OCI-LY1 (cell line): ENCODE data around the gene TUBGCP5.
"Not testable (repeated sequence)": the region's sequence is repeated elsewhere in the genome, so short reads cannot be mapped to it uniquely, and the experiment has no call there.

Source experiments
- H2AFZ ChIP-seq: fragments of 200-600 bp; sonication (generic), shearing (Covaris generic); 2 replicates; pipeline ENCODE4 v1.6.0; 2014; ENCODE audit warnings: antibody characterized with exemption, mild to moderate bottlenecking, low read length
- H3F3A ChIP-seq: fragments of 200-600 bp; sonication (generic), shearing (Covaris generic); 2 replicates; pipeline ENCODE4 v1.6.0; 2014; ENCODE audit warnings: mild to moderate bottlenecking, antibody characterized with exemption, low read length, moderate library complexity; ENCODE audit not compliant: insufficient read depth
- H3K27ac ChIP-seq: fragments of 200-600 bp; sonication (generic); 2 replicates; pipeline ENCODE4 v1.5.1; 2014; ENCODE audit warnings: low read length, mixed run types, mild to moderate bottlenecking, low read depth; ENCODE audit not compliant: poor library complexity, severe bottlenecking
- H3K27me3 ChIP-seq: fragments of 200-600 bp; sonication (generic); 2 replicates; pipeline ENCODE4 v1.6.0; 2014; ENCODE audit warnings: antibody characterized with exemption, mild to moderate bottlenecking, low read length, moderate library complexity; ENCODE audit not compliant: insufficient read depth
- H3K36me3 ChIP-seq: fragments of 200-600 bp; sonication (generic); 2 replicates; pipeline ENCODE4 v1.6.1; 2014; ENCODE audit warnings: mild to moderate bottlenecking, antibody characterized with exemption, low read length, moderate library complexity, mixed read lengths; ENCODE audit not compliant: insufficient read depth
- H3K4me1 ChIP-seq: fragments of 200-600 bp; sonication (generic); 2 replicates; pipeline ENCODE4 v1.5.1; 2014; ENCODE audit warnings: mild to moderate bottlenecking, low read length, moderate library complexity; ENCODE audit not compliant: insufficient read depth, severe bottlenecking
- H3K4me2 ChIP-seq: fragments of 200-600 bp; sonication (generic), shearing (Covaris generic); 2 replicates; pipeline ENCODE4 v1.6.1; 2014; ENCODE audit warnings: low read length
- H3K4me3 ChIP-seq: fragments of 200-600 bp; sonication (generic); 2 replicates; pipeline ENCODE4 v1.5.1; 2014; ENCODE audit warnings: low read length, low read depth, mild to moderate bottlenecking, mixed read lengths; ENCODE audit not compliant: poor library complexity, severe bottlenecking
- H3K79me2 ChIP-seq: fragments of 200-600 bp; shearing (Covaris generic); 2 replicates; pipeline ENCODE4 v1.6.1; 2016; ENCODE audit warnings: mixed run types, low read length, mixed read lengths; ENCODE audit not compliant: insufficient read depth
- H3K9ac ChIP-seq: fragments of 200-600 bp; sonication (generic), shearing (Covaris generic); 2 replicates; pipeline ENCODE4 v1.6.1; 2014; ENCODE audit warnings: mild to moderate bottlenecking, low read length, mixed read lengths
- H3K9me2 ChIP-seq: fragments of 200-600 bp; sonication (generic), shearing (Covaris generic); 2 replicates; pipeline ENCODE4 v1.6.1; 2014; ENCODE audit warnings: low read depth, mild to moderate bottlenecking, low read length, mixed read lengths
- H3K9me3 ChIP-seq: fragments of 200-600 bp; shearing (Covaris generic); 2 replicates; pipeline ENCODE4 v1.6.1; 2014; ENCODE audit warnings: low read length, mixed read lengths
- H4K20me1 ChIP-seq: fragments of 200-600 bp; sonication (generic), shearing (Covaris generic); 2 replicates; pipeline ENCODE4 v1.6.0; 2016; ENCODE audit warnings: mild to moderate bottlenecking, low read length; ENCODE audit not compliant: insufficient read depth
- EZH2 ChIP-seq: fragments of 200-600 bp; sonication (generic), shearing (Covaris generic); IDR thresholded peaks from 2 replicates; pipeline ENCODE4 v1.8.0; 2017; ENCODE audit warnings: borderline replicate concordance, mixed run types, mild to moderate bottlenecking, antibody characterized with exemption, low read length, moderate library complexity, mixed read lengths
- TF ChIP-seq, protein P1 (sequence below): fragments of 200-600 bp; sonication (generic), shearing (Covaris generic); IDR thresholded peaks from 2 replicates; pipeline ENCODE4 v1.5.1; 2017; ENCODE audit warnings: mild to moderate bottlenecking, antibody characterized with exemption, low read length, moderate library complexity, mixed read lengths

Gene TUBGCP5

DNA sequence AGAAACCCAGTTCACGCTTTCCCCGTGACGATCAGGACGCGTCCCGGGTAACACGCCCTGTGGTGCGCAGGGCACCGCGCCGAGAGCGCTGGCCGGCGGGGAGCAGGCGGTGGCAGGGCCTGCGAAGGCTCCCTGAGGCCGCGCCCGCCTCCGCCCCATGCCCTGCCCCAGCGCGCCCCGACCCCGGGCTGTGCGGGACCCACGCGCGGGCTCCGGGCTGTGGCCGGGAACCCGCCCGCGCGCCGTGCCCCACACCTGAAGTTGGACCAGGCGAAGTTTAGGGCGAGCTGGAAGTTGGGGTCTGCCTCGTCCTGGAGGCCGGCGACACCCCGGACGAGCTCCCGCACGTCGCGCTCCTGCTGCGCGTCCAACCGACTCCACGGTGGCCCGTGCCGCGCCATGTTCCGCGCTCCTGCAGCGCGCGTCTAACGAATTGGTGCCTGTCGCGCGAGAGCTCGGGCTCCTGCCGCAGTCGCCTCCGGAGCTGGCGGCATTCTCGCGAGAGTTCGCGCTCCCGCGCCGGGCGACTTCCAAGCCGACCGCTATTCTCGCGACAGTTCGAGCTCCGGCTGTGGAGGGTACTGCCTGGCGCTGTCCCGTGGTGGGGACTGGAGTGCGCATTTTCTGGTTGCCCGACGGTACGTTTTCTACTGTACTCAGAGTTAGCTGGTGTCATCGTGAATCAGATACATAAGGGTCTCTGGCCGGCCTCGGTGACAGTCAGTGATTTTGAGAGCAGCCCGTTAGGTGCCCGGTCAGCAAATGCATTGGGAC lies at the start of gene TUBGCP5:
TSS of gene TUBGCP5 (minus strand) at position 427 of the 774 bp plus-strand sequence. CDS start at position 401, 26 bp downstream.
- Histone ChIP-seq H3K27ac (peak within 1 kb of the TSS; percentile 49), H3K9me3 (no peaks in the 10 kb centered on the region), H3K36me3 (peaks cover 23% of the 10 kb centered on the region), H3K4me2 (peak within 1 kb of the TSS; percentile 92), H3K9me2 (no peaks in the 10 kb centered on the region), H2AFZ (peak within 1 kb of the TSS; percentile 46; the same call in 1 of the 2 replicates), H3K4me1 (peaks cover 22% of the 10 kb centered on the region), H3K9ac (peak within 1 kb of the TSS; percentile 81), H4K20me1 (no peaks in the 10 kb centered on the region), H3K79me2 (peaks cover 11% of the 10 kb centered on the region), H3K27me3 (no peaks in the 10 kb centered on the region), H3F3A (0 out of 2 replicates have a peak, but pooled peaks cover 5% of the 10 kb centered on the region), H3K4me3 (peak within 1 kb of the TSS; percentile 72)
- no peak for TF ChIP-seq EZH2
- TF ChIP-seq, protein P1, sequence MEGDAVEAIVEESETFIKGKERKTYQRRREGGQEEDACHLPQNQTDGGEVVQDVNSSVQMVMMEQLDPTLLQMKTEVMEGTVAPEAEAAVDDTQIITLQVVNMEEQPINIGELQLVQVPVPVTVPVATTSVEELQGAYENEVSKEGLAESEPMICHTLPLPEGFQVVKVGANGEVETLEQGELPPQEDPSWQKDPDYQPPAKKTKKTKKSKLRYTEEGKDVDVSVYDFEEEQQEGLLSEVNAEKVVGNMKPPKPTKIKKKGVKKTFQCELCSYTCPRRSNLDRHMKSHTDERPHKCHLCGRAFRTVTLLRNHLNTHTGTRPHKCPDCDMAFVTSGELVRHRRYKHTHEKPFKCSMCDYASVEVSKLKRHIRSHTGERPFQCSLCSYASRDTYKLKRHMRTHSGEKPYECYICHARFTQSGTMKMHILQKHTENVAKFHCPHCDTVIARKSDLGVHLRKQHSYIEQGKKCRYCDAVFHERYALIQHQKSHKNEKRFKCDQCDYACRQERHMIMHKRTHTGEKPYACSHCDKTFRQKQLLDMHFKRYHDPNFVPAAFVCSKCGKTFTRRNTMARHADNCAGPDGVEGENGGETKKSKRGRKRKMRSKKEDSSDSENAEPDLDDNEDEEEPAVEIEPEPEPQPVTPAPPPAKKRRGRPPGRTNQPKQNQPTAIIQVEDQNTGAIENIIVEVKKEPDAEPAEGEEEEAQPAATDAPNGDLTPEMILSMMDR: 0 out of 2 replicates have a peak, but pooled peaks have one; percentile 8

DNA sequence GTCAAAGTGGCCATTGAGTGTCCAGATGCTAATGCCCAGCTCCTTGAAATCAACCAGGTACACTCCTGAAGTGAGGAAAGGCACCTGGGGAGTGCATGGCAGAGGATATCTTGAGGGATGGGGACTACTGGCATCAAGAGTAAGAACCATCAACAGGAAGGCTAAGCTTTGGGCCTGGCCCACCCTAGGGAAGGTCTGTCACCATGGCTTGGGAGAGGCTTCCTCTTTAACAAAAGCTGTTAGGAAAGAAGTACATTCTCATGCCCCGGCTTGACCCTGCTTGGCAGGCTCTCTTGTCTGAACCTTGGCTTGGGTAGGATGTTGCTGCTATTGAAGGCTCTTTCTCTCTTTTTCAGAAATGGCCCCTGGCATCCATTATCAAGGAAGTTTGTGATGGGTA lies 43.7 kb upstream of the TUBGCP5 start:
- no peaks in the 10 kb centered on the region for H3K27me3 ChIP-seq
- no peaks in the 10 kb centered on the region for H3K4me1 ChIP-seq
- H3K9me2 ChIP-seq: no peaks in the 10 kb centered on the region
- H3K9ac ChIP-seq: no peak overlapping the region
- H3K27ac ChIP-seq: no peak overlapping the region
- TF ChIP-seq, protein P1: no peak
- no peak for TF ChIP-seq EZH2
- H3K79me2 ChIP-seq: no peaks in the 10 kb centered on the region
- H4K20me1 ChIP-seq: no peaks in the 10 kb centered on the region
- H3F3A ChIP-seq: no peaks in the 10 kb centered on the region
- no peak overlapping the region for H2AFZ ChIP-seq
- no peaks in the 10 kb centered on the region for H3K36me3 ChIP-seq
- no peak overlapping the region for H3K4me2 ChIP-seq
- H3K9me3 ChIP-seq: no peaks in the 10 kb centered on the region
- no peak overlapping the region for H3K4me3 ChIP-seq

DNA sequence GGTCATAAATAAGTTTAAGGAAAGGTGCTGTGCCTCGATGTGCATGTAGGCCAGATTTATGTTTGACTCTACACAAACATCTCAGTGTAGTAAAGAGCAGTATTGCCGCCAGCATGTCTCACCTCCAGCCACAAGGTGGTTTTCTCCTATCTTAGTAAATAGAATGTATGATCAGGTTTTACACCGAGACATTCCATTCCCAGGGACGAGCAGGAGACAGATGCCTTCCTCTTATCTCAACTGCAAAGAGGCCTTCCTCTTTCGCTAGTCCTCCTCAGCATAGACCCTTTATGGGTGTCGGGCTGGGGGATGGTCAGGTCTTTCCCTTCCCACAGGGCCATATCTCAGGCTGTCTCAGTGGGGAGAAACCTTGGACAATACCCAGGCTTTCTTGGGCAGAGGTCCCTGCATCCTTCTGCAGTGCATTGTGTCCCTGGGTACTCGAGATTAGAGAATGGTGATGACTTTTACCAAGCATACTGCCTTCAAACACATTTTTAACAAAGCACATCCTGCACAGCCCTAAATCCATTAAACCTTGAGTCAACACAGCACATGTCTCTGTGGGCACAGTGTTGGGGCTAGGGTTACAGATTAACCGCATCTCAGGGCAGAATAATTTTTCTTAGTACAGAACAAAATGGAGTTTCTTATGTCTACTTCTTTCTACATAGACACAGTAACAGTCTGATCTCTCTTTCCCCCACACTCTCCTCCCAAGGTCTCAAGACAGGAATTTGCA lies 42.8 kb upstream of the TUBGCP5 start:
- H3K36me3 ChIP-seq, H4K20me1 ChIP-seq, H3K4me2 ChIP-seq, H3K79me2 ChIP-seq, H3K27me3 ChIP-seq, H3K9me3 ChIP-seq, H3K9ac ChIP-seq, H3K9me2 ChIP-seq, H3K4me3 ChIP-seq, H3K4me1 ChIP-seq, H3F3A ChIP-seq, H2AFZ ChIP-seq, H3K27ac ChIP-seq: not testable (repeated sequence)
